Hematopoietic multipotent progenitor cell (in vitro differentiated cells): ENCODE measurements around the gene INSL6. TPM values are rescaled to one million over a fixed set of nuclear protein-coding genes. Genes with fewer than 3 reads are reported as not detected.

Experiments
- small RNA-seq: library from RNA; depleted of rRNA; stranded (forward); fragments of <200 nt; gene quantifications from one replicate; pipeline ENCODE3, GENCODE V24; 2012
- total RNA-seq: library from RNA; depleted of rRNA; stranded (reverse); fragments of >200 nt; gene quantifications from one replicate; pipeline ENCODE4 v1.2.3, GENCODE V29; 2012

INSL6 gene
- total RNA-seq, 1 donor: not detected

Small RNA genes lying within 50 kb of the gene (small RNA-seq; reads per million reads assigned to genes)
- gene AL133547.1: not detected

Other genes with a start within 250 kb of the INSL6 start
- 7.8 TPM for gene JAK2, start 200.4 kb downstream of the INSL6 start, total RNA-seq
- not detected for gene INSL4, start 45.8 kb upstream of the INSL6 start, total RNA-seq
- 0.54 TPM for gene RLN2, start 119.1 kb upstream of the INSL6 start, total RNA-seq
- gene RLN1, start 154.2 kb upstream of the INSL6 start, total RNA-seq: 0.54 TPM